Adrenal gland (tissue), 5 donors: Measurements from ENCODE around the gene RAMACL.

Experiments
- CTCF ChIP-seq, 6 experiments: fragments of 450-650 bp in 4 of 6; fragments of 200-600 bp in 2 of 6; sonication (generic) in 1 of 6; IDR thresholded peaks; 1 replicate in 5 of 6; 2 replicates in 1 of 6; pipeline versions ENCODE4 v1.5.1 to v1.8.0; 2016 to 2021; ENCODE audit warnings: antibody characterized with exemption in 6 of 6, mild to moderate bottlenecking in 2 of 6, moderate library complexity in 1 of 6
- POLR2A ChIP-seq, 2 donors: fragments of 450-650 bp; IDR thresholded peaks; one replicate each; pipeline ENCODE4 v1.6.1; 2017; ENCODE audit warnings: antibody characterized with exemption in 2 of 2, mild to moderate bottlenecking in 2 of 2, moderate library complexity in 1 of 2
- donor health status: DM: no; HTN: no; CAD: no.

GRCh38 chr6:166578536-166579236 lies 7.8 kb downstream of the RAMACL start:
- no peak for TF ChIP-seq CTCF (IDR thresholded peaks at IDR 0.05)
- no peak for TF ChIP-seq POLR2A (IDR thresholded peaks at IDR 0.05)
